Forelimb muscle (tissue), 1 donor: ENCODE measurements around the gene PAX5. TPM values are rescaled to one million over a fixed set of nuclear protein-coding genes. Genes with fewer than 3 reads are reported as not detected.

Experiments used
- DNase-seq: peaks from one replicate; pipeline ENCODE4 v3.0.0-alpha.2; 2013; ENCODE audit warnings: low read depth
- polyA plus RNA-seq: library from polyadenylated mRNA; unstranded; fragments of 120-200 nt; gene quantifications from one replicate; pipeline ENCODE4 v1.2.1, GENCODE V29; 2013; ENCODE audit not compliant: insufficient read length

The PAX5 gene
- polyA plus RNA-seq, 1 donor = 0.25 TPM

DNA sequence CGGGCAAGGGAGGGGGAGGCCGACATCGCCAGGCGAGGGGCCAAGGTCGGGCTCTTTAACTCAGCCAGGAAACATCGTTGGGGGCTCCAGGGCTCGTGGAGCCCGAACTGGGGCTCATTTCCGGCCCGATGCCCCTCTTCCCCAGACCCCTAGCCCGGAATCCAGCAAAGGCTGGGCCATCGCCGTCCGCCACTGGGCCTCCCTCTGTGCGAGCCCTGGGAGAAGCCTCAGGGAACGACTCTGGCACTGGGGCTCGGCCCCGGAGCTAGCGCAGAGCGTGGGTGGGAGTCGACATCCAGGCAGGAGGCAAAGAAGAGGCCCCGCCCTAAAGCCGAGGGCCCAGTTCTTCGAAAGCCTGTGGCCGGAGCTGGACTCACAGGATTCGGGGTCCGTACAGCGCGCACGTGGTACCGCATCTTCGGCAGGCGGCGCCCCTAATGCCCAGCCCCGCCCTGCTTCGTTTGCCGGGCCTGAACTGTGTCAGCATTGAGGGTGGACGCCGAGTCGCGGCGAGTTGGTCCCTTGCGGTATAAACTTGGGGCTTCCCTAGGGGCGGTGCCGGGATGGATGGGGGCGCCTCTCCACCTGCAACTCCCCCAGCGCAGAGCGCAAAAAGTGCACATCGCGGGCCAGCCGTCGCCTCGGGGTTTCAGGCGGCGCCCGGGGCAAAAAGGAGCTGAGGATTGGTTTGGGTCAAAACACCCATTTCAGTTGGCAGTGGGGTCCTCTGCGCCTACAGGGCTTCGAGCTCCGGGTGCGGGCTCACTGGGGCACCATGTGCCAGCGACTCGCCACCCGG, 3.6 kb upstream of the PAX5 start:
- DNase-seq = no peak

DNA sequence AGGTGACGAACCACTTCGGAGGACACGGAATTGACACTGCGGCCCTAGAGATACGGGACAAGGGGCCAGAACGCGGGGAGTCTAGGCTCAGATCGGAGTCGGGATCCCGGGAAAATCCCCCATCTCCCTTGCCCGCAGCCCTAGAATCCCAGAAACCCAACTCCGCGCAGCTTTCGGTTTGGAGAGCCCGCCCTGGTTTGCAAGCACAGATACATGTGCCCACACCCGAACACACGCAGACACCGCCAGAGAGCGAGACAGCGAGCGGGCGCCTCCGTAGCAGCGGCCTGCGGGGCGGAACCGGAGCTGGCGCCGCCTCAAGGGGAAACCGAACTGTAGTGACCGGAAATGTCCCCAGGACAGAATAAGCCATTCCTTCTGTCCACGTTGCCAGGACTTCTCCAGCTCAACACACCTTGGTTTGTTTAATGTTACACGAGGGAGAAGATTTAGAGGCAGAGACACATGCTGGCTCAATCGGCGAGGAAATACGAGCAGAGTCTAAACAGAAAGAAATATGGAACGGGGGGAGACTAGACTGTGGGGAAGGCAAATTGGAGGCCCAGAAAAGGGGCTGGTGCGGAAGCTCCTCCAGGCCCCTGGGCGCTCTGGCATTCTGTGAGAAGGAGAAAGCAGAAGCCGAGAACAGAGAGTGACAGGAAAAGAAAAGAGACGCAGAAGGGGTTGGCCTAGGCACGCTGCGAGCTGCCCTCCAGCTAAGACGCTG, 2.9 kb upstream of the PAX5 start:
- DNase-seq = no peak

DNA sequence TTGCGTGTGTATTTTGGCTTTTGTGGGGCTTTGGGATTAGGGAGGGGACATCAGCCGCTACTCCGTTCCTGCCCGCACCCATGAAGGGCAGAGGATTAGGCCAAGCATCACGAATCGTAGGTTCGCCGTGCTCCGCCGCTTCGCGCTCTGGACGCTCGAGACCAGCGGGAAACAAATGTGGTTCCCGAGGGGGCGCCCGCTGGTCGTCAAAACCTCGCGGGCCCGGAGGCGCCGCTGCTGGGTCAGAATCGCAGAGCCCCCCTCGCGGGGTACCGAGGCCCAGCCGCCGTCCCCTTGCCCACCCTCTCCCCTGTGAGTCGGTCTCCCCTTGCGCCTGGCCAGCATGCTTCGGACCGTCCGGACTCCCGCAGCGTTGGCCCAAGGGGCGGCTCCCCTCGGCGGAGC, 2.3 kb upstream of the PAX5 start:
- no peak for DNase-seq

DNA sequence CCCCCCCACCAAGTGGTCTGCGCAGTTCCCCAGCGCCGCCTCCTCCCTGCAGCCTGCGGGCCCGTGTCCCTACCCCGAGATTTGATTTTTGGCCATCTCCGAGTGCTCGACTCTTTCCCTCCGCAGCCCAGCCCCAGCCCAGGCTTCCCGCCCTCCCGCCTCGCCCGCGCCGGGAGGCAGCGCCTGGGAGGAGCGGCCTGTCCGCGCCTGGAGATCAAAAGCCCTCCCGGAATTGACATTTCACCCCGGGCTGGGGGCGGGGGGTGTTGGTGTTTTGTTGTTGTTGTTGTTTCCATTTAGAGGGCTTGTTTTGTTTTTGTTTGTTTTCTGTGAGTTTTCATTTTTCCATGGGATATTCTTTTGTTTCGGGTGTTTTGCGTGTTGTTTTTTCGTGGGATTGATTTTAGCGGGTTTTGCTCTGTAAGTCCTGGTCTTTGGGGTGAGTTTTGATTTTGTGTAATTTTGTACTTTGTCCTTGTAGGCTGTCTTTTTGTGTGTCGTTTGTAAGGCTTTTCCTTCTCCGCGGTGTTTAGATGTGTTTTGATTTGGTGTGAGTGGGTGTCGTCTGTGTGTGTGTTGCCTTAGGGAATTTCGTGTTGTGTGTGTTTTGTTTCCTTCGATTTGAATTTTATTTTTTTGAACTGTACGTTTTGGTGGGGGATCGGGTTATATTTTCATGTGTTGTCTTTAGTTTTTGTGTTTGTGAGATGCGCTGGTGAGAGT, 1.7 kb upstream of the PAX5 start:
- DNase-seq = no peak

DNA sequence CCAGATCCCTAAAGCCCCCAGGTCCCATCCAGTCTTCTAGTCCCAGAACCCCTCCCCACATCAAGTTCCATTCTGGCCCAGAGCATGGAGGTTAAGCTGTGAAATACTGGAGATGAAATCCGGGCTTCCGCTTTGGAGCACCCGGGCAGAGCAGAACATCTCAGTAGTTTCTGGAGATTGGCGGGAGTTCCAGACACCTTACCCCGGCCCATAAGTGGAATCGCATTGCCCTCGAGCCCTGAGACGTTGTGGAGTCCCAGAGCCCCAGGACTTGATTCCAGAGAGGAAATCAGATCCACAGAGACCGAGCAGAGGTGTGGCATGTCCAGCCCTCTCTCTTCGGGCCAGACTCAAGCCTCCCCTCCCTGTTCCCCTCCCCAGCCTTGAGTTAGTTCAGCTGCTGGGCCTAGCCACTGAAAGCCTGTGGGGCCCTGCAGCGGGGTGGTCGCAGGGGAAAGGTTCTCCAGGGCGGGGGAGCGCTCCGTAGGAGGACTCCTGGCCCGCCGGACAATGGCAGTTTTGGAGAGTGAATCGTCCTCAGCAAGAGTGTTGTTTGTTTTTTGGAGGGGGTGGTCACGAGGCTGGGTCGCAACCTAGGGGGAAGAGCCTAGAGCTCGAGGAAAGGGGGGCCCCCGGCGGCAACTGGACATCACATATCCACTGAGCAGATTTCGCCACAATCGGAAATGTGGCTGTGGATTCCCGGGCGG, 1.0 kb upstream of the PAX5 start:
- no peak for DNase-seq

DNA sequence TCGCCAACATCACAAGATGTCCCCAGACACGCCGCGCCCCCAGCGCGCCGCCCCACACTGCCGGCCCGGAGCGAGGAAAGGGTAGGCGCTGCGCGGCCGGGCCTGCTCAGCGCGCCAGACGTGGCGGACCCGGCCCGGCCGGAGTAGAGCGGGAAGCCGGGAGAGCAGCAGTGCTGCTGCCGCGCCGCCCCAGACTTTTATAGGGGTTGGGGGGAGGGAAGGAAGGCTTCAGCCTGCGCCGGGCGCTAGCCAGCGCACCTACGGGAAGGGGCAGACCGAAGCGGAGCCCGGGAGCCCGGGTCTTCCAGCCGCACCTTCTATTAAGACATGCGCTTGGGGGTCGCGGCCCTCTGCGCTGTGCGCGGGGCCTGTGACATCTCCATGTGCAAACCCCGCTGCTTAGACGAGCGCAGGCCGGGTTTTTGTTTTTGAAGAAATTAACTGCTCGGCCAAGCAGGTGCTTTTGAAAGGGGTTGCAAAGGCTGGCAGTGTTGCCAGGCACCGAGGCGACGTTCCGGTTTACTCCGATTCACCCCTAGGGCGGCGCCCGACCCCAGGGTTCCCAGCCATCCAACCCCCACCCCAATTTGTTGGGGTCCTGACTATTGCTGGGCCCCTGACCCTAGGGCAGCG, 353 bp upstream of the PAX5 start:
- DNase-seq = no peak

DNA sequence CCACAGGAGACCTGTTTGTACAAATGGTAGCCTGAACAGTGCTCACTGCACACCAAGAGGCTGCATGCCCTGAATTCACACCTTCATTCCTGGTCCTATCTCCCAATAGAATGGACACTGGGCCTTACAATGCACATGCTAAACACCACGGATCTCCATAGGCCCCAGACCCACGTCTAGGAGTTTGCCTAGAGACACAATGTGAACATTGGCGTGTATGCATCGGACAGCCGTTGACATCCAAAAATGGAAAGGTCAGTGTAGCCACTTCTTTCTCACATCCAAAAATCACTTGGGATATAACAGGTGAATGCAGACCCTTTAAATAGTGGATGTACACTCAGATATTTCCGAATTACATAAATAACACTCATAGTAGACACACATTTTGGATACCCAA, 927 bp downstream of the PAX5 start:
- DNase-seq = no peak

DNA sequence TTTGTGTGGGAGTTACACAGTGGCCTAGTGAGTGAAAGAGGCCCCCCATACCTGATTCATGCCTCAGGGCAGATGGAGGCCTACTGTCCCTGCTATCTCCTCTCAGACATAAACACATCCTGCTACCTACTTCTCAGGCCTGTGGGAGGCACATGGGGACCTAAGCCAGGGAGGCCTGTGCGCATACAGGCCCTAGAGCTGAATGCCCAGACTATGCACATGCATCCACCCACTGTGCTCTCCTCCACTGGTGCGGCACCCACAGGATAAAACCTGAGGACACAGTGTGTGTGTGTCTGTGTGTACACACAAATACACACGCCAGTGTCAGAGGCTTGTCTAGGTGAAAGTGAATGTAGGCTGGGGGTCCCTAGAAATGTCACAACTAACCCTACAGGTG, 1.4 kb downstream of the PAX5 start:
- DNase-seq = no peak

DNA sequence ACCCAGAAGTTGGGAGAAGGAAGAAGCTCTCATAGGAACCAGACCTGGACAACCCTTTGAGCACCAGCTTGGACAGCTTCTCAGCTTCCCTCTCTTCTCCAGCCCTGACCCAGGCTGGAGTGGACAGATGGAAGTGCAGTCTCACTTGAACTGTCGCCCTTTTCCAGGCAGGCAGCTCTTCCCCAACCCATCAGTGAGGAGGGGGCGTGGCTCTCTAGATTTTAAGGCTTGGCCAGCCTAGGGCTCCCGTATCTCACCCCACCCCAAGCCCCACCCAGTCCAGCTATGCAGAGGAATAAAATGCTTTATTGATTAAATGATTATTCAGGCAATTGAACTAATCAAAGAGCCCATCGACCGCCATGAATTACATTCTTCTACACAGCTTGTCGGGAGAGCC, 2.2 kb downstream of the PAX5 start:
- DNase-seq = no peak

DNA sequence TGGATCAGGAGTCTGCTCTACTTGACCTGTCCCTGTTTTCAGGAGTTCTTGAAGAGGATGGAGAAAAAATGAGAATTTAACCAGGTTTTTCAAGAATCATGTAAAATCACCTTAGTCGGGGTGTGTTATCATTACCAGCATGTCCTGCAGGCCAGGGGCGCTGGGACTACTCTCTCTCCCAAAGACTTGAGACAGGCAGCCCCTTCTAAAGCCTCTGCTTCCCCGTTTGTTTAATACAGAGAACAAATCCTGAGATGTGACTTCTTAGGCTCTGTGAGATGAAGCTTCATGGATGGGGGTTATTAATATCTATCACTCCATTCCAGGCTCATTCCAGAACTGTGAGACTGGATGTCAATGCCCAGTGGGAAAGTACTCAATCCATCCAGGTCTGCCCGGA, 3.0 kb downstream of the PAX5 start:
- no peak for DNase-seq

DNA sequence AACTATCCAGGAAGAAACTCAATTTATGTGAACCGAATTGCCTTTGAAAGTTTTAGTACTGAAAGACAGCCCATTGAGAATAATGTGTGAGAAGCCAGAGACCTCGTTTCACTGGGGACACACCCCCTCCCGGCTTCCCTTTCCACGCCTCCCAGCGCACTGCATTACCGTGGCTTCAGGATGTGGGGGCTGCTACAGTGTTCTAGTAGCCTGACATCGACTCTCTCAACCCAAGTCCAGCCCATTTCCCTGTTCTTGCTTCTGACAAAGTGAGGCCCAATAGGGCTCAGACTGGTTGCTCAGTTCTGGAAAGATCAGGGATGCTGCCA, 3.5 kb downstream of the PAX5 start:
- DNase-seq = no peak

DNA sequence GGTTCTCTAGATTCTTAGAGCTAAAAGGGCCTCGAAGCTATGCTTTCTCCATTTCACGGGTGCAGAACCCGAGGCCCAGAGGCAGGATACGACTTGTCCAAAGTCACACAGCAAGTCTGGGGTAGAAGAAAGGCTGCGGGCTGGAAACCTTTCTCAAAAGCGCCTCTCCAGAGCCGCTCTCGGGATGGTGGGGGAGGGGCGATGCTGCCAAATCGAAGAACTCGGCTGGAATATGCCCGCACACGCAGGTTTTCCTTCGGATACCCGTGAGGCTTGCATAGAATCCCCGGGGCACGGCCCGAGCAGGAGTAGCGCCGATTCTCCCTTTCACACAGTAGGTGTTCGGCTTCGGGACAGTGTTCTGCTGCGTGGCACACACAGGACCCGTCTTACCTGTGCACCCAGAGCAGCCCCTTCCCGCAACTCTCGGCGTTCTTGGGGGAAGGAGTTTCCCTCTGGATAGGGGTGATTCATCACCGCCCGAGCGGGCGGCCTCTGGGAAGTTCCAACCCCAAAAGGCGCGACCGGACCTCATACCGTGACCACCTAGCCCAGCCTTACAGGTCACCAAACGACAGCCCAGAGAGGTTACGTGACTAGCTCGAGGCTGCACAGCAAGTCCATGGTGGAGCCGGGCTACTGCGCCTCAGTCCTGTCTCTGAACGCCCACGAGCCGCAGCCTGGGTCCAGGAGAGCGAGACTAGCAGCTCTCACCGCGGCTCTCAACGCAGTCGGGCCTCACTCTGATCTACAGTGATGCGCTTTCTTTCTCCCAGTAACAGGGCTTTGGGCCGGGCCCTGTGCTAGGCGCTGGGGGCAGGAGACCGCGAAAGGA, 4.1 kb downstream of the PAX5 start:
- DNase-seq = no peak

DNA sequence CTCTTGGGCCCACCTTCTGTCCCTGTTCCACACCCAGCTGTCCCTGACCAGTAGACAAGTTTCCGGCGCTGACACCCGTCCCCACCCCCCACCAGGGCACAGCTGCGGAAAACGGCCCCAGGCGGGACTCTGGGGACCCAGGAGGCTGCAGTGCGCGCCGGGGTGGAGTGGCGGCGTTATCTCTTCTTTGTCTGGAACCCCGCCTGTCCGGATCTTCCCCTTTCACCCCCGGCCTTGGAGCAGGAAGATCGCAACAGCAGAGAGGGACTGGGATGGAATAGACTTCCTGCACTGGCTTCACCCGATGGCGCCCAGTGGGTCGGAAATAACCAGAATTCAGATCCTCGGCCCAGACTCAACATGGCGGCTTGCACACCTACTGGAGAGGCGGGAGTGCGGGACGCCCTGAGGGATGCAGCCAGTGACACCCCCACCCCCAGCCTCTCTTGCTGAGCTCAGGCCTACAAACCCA, 4.7 kb downstream of the PAX5 start:
- DNase-seq = no peak

DNA sequence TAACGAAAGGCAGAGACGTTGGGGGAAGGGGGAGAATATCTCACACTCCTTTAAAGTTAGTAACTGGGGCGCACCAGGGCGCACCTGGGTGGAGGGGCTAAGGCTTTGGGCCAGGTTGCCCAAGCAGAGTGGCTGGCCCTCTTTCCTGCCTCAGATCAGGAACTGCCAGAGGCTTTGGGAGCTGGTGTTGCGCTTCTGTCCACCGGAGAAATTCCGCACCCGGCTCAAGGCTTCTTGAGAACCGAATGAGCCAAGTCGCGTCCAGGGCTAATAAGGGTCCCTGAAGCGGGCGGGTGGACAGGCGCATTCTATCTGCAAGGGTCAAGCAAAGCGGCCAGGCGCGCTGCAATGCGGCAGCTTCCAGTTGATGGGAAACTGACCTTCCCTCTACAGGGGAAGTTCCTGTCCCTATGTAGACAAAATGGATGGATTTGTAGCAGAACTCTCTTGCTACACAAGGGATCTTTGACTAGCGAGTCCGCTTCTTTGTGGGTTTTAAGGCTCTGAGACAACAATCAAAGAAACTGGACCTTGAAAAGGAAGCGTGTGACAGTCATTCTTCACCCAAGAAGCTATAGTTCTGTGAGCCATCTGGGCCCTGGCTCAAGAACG, 5.5 kb downstream of the PAX5 start:
- no peak for DNase-seq

DNA sequence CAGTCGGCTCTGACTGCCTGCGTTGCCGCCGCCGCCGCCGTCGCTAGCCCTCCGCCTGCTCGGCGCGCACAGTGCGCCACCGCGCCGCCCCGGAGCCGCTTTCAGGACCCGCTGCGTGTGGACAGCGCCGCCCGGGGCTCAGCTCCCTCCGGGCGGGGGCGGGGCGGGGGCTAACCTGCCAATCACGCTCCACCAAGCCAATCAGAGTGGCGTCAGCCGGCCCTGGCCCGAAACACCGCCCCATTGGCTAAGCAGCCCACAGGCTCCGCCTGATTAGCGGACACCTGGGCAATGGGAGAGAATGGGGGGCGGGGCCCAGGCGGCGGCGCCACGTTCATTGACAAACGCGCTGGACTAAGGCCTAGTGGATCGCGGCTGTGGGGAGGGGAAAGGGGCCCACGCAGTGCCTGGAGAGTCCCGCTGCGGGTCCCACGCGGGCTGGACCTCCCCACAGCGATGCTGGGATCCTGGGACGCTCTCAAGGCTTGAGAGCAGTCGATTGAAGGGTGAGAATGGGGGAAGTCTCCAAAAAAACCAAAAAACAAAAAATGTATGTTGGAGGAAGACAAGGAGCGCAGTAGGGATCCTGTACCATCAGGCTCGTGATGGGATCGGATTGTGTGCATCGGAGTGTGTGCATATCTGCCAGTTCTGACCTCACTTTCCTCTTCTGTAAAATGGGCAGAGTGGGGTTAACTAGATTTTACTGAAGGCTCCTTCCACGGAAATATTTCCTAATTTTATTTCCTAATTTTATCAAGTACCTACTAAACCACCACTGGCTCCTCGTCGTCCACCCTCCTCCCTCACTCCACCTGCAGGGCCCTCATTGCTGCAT, 6.3 kb downstream of the PAX5 start:
- no peak for DNase-seq

DNA sequence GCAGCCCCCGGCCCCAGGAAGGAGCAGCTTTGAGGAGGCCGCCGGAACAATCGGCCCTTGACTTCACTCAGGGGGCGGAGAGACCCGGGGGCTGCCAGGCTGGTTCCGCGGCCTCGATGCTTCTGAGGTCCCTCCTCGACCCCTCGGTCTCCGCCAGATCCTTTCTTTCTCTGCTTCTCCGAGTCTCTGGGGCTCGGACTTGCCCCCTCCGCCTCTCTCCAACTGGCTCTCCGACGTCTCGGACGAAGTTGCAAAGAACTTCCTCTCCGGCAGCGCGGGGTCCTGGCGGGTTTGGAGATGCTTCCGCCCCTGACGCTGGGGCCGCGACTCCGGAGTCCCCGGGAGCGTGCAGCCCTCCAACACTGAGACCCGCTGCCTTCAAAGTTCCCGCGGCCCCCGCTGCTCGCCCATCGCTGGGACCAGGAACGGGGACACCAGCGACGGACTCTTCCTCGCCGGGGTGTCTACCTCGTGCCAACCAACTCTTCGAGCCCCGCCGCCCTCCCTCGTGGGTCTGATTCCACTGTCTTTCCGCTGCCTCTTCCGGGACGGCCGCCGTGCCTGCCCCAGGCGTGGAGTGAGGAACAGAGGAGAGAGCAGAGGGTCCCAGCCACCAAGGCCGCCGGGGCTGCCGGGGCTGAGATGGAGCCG, 7.0 kb downstream of the PAX5 start:
- no peak for DNase-seq

DNA sequence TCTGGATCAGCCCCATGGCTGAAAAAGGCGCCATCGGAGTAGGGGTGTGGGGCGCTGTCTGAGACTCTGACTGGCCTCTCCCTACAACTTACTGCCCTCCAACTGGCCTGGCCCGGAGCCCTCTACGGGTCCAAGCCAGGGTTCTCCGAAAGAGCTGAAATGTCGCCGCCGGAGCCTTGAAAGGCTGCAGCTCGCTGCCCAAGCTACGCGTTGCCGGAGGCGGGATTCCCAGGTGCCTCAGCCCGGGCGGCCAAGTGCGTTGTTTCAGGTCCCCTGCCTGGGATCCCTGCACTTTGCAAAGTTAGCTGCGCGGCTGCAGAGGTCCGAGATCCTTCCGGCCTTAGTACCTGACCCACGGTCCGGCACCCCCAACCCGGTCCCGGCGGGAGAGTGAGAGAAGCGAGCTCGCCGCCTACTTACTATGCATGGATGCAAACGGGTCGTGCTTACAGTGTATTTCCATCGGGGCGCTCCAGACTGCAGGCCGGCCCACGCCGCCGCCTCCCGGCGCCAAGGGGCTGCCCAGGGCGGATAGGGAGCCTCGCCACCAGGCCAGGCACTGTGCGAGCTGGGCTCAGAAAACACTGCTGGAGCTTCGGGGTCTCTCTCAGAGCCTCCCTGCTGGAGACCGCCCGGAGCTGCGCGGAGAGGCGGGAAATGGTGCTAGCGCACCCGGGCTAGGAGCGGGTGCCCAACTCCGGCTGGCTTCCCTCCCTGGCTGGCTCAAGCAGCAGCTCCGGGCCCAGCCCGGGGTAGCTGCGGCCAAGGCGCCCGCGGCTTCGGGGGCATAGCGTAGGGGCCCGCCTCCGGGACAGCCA, 7.7 kb downstream of the PAX5 start:
- no peak for DNase-seq

DNA sequence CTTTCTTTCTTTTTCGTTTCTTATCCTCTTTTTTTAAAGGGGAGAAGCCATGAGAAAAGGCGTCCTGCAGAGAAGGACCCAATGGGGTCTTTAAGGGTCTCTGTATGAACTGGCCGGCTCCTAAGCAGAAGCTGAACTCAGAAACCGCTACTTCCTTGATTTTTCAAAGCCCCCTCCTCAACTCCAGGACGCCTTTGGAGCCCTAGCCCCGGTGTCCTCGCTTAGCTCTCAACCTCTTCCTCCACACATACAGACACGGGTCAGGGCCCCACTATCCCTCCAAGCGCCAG, 8.3 kb downstream of the PAX5 start:
- no peak for DNase-seq
